GM21825 (cell line): ENCODE measurements around the gene AKAP13.

Experiments used
- ATAC-seq: cut with Tn5 transposase; IDR thresholded peaks from one replicate; pipeline ENCODE4 v1.9.1; 2021; ENCODE audit warnings: mild to moderate bottlenecking, moderate library complexity; ENCODE audit not compliant: unreplicated experiment

The AKAP13 gene

DNA sequence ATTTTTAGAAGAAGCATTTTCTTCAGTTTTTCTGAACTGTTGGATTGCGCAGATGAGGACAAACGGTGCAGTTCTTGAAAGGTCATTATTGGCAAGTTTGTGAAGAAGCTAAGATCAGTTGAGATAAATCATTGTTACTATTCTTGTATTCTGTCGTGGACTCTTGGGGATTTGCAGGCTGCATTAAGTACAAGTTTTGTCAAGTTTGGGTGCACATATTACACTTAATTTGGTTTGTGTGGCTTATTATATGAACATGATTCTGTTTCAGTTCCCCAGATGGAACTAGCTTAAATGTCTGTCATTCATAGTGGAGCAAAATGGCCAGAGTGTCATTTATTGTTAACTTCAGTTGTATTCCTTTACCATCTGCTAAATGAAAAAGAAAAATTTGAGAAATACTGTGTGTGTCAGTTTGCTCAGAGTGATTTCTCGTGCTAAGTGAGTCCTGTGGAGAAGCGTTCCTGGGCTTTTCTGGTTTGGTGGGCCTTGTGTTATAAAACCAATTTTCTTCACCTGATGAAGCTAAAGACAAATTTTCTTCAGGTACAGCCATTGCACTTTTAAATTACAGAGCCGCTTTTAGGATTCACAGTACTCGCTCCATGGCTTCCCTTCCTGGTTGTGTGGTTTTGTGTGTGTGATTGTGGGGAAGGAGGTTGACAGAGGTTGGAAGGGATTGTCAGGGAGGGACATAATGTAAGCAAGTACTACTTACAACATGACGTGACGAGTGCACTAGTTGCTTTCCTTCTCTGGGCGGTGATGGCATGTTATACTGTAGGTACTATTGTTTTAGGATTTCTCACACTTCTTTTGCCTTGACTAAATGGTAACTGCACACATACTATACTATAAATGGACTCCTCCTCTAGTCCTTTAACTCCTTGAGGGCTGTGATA lies 1.7 kb downstream of the AKAP13 start:
- no peak for ATAC-seq

DNA sequence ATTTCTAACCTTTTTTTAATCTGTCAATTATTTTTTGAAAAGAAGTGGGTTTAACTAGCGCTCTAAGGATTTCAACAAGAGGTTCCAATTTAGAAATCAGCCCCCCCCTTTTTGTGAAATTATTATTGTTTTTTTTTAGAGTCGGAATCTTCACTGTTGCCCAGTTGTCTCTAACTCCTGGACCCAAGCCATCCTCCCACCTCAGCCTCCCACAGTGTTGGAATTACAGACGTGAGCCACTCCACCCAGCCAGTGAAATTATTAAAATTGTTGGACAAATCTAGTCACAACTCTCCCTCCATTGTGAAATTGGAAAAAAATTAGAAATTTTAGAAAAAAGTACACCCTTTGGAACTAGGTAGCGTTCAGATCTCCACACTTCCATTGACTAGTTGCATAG lies 2.5 kb downstream of the AKAP13 start:
- ATAC-seq = no peak

DNA sequence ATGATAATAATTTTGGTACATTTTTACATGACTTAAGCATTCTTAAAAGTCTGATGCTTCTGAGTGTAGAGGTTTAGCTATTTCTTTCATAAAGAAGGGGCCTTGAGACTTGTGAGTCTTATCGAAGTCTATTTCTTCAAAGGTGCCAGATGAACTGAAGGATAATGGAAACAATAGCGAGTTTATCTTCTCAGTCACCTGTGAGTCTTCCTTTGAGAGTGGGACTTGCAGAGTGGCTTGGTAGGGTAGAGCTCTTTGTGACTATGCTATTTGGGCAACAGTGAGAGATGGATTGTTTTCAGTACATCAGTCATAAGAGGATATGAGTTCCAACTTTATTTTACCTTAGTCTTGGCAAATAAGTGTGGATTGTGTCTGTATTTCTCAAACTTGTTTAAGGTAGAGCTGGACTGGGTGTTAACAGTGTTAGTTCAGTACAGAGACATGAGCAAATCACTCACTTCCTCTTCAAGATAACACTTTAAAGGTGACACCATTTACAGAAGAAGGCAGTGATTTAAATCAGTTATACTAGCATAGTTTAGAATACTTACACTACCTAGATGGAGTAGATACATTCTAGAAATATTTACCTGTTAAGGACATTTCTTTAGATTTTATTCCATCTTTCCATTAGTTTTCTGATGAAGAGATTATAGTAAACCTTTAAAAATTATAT lies 3.2 kb downstream of the AKAP13 start:
- no peak for ATAC-seq

DNA sequence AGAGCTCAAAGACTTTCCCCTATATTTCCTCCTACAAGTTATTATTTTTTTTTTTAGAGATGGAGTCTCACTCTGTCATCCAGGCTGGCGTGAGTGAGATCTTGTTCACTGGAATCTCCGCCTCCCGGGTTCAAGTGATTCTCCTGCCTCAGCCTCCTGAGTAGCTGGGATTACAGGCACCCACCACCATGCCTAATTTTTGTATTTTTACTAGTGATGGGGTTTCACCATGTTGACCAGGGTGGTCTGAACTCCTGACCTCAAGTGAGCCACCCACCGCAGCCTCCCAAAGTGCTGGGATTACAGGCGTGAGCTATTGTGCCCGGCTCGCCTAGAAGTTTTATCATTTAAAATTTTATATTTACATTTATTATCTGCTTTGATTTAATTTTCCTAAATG lies 5.9 kb downstream of the AKAP13 start:
- ATAC-seq = no peak

DNA sequence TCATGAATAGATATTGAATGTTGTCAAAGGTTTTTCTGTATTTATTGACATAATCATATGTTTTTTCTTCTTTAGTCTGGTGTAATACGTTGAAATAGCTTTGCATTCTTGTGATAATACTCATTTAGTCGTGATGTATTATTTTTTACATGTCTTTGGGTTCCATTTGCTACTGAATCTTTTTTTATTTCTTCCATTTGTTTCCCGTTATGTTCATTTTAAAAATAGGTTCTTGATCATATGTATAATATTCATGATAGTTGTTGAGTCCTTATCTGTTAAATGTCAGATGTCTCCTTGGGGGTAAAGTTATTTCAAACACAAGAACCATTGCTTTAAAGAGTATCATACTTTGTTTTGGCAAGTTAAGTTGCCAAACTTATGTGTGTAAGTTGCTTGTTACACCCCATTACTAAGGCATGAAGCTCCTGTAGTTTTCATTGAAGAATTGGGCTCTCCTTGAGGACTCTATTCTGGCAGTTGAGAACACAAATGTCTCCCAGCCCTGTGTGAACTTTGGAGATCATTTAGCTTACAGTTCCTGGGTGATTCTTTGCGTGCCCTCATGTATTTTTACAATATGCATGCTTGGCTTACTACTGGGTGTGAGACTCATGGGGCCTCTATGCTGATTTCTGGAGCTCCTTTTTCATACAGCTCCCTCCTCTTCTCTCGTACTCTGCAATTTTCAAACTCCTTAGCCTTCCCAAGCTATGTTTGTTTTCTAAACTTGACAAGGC lies 8.3 kb downstream of the AKAP13 start:
- ATAC-seq = no peak

DNA sequence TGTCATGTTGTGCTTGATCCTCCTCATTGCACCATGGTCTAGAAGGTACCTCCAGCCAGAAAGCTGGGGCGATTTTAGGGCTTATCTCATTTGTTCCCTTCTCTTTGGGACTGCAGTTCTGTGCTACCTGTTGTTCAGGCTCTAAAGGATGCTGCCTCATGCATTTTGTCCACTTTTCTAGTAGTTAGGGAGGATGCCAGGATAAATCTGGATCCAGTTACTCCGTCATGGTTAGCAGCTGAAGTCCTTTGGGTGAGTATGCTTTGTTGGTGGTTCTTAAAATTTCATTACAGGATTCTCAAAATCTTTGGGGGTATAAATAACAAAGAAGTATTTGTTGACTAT lies 8.9 kb downstream of the AKAP13 start:
- ATAC-seq = no peak

DNA sequence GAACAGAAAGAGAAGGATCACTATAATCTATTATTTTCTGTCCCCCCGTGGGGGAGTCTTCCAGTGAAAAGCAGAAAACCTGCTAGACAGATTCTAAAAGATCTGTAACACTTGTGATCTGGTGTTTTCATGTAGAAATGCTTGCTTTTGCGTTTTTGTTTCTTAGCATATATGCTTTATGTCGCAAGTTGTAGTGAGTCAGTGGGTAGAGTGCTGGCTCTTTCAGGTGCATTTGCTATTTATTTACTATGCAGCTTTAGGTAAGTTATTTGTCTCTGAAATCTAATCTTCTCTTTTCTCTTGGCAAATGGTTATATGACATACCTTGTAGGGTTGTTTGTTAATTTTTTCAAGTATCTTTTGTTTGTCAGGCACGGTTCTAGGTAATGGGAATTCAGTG lies 9.4 kb downstream of the AKAP13 start:
- no peak for ATAC-seq

DNA sequence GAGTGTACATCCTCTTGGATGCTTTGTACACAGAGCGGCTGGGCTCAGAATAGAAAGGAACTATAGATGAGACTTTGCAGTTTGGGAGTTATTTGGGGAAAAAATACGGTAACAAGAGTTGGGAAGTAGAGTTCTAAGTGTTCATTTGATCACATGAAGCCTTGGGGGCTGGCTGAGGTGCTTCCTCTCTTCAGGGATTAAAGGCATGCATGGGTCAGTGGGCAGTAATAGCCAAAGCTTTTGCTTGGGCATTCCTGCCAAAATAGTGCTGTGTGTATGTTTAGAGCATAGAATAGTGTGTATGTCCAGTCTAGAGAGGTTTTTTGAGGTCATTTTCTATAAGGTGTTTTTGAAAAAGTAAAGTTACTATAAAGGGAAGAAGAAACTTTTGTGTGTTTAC lies 12.8 kb downstream of the AKAP13 start:
- ATAC-seq = no peak

DNA sequence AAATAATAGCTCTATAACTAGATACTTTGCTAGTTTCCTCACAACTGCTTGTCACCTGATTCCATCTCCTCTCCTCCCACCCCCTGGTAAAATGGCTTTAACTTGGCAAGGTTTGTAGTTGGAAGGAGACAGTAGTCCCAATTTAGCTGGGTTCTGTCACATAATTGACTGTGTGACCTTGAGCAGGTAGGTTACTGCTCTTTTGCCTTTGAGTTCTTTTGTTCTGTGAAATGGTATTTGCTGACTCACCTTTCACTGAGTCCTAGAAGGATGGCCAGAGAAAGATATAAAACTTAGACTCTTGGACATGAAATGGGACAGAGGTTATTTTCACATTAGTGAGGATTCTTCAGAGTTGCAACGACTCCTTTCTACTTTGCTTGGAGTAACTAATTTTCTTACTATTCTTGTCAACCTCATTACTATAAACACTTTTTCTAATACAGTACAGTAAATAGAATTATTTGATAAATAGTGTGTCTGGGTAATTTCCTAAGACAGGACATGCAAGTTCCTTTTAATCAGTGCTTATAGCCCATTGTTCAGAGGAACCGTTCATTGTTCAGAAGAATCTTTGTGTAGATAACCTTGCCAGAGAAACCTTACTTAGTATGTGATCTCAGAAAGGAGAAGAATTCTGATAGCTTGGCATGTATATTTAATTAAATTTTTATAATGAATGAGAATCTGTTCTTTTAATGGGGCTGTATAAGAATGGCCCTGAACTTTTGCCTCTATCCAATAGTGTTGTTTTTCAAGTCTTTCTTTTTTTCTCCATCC lies 14.3 kb downstream of the AKAP13 start:
- no peak for ATAC-seq

DNA sequence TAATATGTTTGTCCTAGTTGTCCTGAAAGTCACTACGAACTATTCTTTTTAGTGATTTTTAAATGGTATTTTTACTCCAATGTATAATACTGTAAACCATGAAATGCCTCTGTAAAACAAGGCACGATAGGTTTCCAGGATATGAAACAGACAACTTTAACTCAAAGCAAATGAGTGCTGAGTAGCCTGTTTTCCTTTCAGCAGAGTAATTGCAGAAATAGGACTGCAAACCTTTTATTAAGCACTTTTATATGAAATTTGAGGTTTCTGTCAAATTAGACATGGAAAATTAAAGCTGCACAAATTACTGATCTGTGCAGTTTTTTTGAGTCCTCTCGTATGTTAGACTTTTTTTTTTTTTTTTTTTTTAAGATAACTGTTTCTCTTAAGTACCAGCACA lies 16.2 kb downstream of the AKAP13 start:
- ATAC-seq = no peak

DNA sequence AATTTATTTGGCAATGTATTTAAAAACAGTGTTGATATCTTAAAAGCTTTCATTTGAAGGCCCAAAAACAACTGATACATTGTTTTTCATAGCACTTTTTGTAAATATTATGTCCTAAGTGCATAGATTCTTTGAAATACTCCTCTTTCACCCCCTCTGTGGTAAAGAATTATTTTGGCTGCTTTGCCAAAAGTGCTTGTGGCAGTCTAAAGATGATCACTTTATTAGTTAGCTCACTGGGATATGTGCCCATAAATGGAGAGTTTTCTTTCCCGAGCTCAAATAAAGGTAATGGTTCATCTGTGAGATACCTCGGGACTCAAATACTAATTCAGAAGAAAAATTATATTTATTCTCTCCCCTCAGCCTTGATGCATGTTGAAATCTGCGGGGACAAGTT lies 16.7 kb downstream of the AKAP13 start:
- ATAC-seq = no peak

DNA sequence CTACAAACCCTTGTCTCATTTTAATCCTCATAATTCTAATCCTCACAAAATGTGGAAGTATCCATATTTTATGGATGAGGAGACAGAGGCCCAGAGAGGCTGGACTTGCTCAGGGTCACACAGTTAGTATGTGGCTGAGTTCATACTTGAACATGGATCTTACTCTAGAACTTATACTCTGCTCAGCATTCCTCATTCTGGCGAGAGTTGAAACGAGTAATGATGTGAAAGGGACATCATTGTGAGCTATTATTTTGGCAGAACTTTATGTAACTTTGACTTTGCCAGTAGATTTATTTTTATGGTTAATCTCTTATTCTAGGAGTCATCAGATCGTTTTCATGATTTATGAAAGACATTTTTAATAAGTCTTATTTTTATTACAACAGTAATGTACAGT lies 17.5 kb downstream of the AKAP13 start:
- ATAC-seq = no peak

DNA sequence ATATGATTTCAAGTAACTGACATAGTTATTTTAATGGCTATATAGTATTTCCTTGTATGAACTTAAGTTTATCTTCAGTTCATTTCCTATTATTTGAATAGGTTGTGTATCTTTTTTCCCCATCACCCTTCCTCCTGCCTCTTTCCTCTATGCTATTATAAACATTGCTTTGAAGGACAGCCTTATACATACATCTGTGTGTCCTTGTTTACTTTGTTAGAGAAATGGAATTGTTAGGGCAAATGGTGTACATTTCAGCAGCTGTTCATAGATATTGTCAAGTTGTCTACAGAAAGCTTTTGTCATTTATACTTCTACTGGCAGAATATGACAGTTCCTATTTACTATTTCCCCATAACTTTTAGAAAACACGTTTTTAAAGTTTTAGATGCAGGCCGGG lies 18.4 kb downstream of the AKAP13 start:
- ATAC-seq = no peak

DNA sequence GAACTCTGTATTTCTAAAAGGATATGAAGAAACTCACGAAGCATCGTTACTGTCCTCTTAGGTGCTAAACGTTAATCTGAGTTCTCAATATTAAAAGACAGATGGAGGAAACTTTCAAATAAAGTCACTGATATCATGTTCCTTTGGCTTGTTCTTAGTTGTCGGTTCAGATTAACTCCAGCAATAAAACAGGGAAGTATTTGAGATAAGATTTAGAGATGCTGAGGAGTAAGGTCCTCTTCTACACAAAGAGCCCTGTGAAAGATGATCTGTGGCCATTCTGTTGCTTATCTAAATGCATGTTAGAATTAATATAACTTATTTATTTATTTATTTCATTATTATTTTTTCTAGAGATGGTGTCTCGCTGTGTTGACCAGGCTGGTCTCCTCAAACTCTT lies 19.2 kb downstream of the AKAP13 start:
- ATAC-seq = no peak

DNA sequence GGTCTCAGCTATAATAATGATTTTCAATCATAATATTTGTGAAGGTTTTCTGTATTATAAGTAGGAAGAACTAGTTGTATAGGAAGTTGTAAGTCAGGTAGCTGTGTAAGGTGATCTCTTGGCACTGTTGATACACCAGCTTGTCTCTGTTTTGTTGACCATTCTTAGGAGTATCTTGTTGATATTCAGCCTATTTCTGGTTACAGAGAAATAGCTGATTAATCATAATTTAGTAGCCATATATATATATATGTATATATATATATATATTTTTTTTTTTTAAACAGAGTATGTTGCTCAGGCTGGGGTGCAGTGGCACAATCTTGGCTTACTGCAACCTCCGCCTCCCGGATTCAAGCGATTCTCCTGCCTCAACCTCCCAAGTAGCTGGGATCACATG lies 20.2 kb downstream of the AKAP13 start:
- ATAC-seq = no peak

DNA sequence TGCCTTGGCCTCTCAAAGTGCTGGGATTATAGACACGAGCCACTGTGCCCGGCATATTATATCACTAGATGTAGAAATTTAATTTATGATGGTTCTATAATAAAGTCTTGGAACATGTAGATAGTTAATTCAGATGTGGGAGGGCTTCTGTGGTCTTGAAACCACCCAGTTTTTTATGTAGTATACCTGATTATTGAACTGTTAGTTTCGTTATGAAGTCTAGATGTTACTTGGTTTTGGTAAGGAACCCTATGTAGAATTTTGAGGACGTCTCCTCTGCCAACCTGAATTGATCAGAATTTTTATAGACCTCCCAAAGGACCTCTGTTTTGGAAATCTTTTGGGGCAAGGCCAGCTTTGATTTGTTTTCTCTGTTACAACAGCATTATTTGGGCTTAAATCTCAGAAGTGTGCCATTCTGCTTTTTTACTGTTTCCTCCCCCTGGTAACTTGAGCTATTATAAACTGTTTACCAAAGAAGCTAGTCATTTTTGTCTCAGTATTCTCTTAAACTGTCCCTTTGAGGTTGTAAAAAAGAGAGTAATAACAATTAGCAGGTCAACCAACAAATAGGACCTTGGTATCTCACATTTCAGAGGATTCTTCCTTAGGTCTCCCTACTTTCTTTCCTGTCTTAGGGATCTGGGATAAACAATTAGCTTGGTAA lies 20.8 kb downstream of the AKAP13 start:
- no peak for ATAC-seq

DNA sequence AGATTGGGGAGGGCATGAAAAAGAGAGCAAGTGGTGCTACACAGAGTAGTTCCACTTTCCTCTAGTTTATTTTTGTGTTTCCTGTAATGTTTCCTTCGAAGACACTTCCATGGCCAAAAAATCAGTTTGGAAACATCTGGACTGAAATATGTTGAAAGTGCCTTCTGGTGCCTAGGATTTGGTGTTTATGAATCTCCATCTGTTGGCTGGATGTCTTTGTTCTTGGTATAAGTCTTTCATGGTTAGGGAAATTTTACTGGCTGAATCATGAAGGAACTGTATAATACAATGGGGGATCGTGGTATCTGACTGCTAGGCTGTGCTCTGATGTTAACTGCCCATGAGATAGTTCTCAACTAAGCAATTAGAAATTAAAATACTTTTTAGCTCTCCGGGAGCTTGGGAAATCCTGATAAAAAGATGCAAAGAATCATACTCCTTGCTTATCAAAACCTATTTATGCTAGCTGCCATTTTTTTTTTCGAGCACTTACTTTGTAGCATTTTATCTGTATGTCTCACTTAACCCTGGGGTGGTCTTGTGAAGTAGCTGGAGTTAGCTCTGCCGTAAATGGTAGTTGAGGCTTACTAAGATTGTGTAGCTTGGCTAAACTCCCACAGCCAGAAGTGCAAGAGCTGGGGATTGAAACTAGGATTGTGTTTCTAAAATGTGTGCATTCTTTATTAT lies 21.9 kb downstream of the AKAP13 start:
- ATAC-seq = no peak

DNA sequence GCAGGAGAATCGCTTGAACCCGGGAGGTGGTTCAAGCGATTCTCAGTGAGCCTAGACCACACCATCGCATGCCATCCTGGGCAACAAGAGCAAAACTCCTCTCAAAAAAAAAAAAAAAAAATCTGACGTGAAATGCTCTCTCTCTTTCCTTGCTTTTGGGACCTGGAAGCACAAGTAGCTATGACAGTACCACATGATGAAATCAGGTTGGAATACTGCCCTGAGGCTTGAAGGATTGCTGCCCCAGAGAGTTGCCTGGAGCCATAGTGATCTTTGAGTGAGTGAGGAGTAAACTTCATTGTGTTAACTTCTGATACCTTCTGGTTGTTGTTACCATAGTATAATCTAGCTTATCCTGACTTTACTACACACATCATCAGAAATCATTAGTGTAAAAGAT lies 23.3 kb downstream of the AKAP13 start:
- ATAC-seq = no peak

DNA sequence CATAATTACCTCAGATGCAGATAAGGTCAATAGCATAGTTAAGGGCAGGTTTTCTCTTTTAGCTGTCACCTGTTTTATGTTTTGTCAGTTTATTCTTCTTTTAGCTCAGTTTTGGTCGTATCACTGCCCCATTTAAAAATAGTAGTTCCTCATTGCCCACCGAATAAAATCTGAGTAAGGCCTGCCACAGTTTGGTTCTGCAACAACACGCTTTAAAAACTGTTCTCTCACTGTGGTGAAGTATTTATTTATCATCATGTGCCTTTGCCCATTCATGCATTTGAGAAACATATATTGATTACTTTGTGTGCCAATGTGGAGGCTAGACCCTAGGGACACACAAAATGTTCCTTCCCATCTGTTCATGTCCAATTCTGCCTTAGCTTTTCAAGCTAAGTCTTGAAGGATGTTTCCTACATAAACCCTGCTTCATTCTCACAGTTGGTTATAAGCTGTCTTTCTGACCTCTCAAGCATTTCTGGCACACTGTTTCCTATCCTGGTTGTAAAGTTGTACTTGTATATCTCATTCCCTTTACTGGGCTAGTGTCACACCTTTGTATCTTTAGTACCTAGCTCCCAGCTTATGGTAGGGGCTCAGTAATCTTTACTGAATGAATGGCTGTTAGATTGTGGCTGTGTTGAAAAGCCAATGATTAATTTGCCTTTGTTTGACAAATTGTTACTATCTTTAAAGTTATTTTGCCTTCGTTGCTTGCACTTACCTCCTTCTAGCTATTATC lies 23.9 kb downstream of the AKAP13 start:
- no peak for ATAC-seq
